ENCODE measurements around the gene ELAVL3.

DNA sequence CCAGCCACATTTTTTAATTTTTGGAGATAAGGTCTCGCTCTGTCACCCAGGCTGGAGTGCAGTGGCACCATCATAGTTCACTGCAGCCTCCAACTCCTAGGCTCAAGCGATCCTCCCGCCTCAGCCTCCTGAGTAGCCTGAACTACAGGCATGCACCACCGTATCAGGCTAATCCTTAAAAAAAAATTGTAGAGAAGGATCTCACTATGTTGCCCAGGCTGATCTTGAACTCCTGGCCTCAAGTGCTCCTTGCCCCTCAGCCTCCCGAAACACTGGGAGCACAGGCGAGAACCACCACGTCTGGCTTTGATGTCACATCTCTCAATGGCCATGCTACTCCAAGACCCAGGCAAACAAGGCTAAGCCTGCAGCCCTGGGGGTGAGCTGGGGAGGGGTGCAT lies 24.2 kb downstream of the ELAVL3 start:
- TF ChIP-seq EP300 (IDR thresholded peaks at IDR 0.05) (no peak), POLR2AphosphoS5 (IDR thresholded peaks at IDR 0.05) (no peak)
- TF ChIP-seq, protein P1, sequence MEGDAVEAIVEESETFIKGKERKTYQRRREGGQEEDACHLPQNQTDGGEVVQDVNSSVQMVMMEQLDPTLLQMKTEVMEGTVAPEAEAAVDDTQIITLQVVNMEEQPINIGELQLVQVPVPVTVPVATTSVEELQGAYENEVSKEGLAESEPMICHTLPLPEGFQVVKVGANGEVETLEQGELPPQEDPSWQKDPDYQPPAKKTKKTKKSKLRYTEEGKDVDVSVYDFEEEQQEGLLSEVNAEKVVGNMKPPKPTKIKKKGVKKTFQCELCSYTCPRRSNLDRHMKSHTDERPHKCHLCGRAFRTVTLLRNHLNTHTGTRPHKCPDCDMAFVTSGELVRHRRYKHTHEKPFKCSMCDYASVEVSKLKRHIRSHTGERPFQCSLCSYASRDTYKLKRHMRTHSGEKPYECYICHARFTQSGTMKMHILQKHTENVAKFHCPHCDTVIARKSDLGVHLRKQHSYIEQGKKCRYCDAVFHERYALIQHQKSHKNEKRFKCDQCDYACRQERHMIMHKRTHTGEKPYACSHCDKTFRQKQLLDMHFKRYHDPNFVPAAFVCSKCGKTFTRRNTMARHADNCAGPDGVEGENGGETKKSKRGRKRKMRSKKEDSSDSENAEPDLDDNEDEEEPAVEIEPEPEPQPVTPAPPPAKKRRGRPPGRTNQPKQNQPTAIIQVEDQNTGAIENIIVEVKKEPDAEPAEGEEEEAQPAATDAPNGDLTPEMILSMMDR (IDR thresholded peaks at IDR 0.05): no peak

All from stomach (tissue), 4 donors.